Activated naive CD8-positive, alpha-beta T cell (primary cell): ENCODE results near the gene TRAPPC2.
A peak's percentile ranks its signal among the peaks of the same experiment; 100 is the strongest.
"Not testable (repeated sequence)": the region's sequence is repeated elsewhere in the genome, so short reads cannot be mapped to it uniquely, and the experiment has no call there.

Experiments used
- H3K27ac Mint-ChIP-seq: one replicate; pipeline ENCODE4 v1.8.0; 2021; ENCODE audit warnings: mixed read lengths
- H3K27me3 Mint-ChIP-seq: one replicate; pipeline ENCODE4 v1.8.0; 2021; ENCODE audit warnings: mixed read lengths
- H3K36me3 Mint-ChIP-seq: one replicate; pipeline ENCODE4 v1.8.0; 2021; ENCODE audit warnings: mixed read lengths
- H3K4me1 Mint-ChIP-seq: one replicate; pipeline ENCODE4 v1.8.0; 2021; ENCODE audit warnings: low read depth, mixed read lengths
- H3K4me3 Mint-ChIP-seq: one replicate; pipeline ENCODE4 v1.8.0; 2021; ENCODE audit warnings: mild to moderate bottlenecking, mixed read lengths
- H3K9me3 Mint-ChIP-seq: one replicate; pipeline ENCODE4 v1.8.0; 2021; ENCODE audit warnings: low read depth, mixed read lengths

The TRAPPC2 gene

DNA sequence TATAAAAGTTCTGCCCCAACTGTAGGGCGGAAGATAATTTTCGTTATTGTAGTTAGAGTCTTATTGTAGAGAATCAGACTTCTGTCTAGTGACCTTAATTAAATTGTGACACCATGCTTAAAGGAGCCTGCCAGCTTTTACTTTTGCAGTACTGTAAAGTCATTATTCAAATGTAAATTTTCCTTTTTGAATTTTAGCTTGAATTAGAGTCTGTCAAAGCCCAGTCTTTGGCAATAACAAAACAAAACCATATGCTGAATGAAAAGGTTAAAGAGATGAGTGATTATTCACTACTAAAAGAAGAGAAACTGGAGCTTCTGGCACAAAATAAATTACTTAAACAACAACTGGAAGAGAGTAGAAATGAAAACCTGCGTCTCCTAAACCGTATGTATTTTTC lies 22.0 kb upstream of the TRAPPC2 start:
- Mint-ChIP-seq H3K9me3 (no peaks in the 10 kb centered on the region), H3K27me3 (no peaks in the 10 kb centered on the region), H3K4me1 (peaks cover 19% of the 10 kb centered on the region), H3K36me3 (peaks cover 8% of the 10 kb centered on the region), H3K27ac (no peak overlapping the region), H3K4me3 (no peak overlapping the region)

DNA sequence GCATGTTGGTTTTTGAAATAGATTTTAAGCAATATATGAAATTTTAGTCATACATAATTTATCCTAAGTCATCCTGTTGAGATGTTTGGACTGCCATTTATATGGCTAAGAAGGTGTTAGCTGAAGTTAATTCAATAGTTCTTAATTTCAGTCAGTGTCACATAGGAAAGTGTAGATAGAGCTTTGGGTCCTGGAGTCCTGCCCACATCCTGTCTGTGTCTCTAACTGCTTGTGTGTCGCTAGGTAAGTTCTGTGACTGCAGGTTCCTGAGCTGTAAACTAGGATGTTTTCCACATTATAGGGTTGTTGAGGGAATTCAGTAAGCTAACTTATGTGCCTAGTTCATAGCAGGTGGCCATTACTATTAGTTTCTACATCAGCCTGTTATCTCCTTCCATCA lies 20.8 kb upstream of the TRAPPC2 start:
- Mint-ChIP-seq H3K9me3 (no peaks in the 10 kb centered on the region), H3K27ac (peak overlapping the region; percentile 22), H3K36me3 (peaks cover 5% of the 10 kb centered on the region), H3K27me3 (no peaks in the 10 kb centered on the region), H3K4me3 (no peak overlapping the region), H3K4me1 (peaks cover 20% of the 10 kb centered on the region)

DNA sequence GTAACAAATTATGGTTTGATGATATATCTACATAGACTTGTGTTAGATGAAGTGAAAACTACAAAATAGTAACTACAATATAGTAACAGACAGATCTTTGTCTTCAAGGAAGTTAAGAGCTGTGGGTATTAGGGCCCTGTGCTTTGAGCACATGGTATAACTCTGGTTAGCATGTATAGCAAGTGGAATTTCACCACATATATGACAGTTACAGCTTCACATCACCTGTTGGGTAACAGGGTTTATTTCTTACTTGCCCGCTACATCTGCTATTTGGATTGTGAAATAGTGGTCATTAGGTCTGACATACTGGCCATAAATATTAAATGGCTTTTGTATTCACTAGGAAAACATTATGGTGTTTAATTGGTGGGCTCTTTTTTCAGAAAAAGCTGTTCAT lies 20.3 kb upstream of the TRAPPC2 start:
- peak overlapping the region; percentile 22 for H3K27ac Mint-ChIP-seq
- no peaks in the 10 kb centered on the region for H3K9me3 Mint-ChIP-seq
- no peak overlapping the region for H3K4me3 Mint-ChIP-seq
- H3K36me3 Mint-ChIP-seq = peaks cover 5% of the 10 kb centered on the region
- no peaks in the 10 kb centered on the region for H3K27me3 Mint-ChIP-seq
- H3K4me1 Mint-ChIP-seq = peaks cover 25% of the 10 kb centered on the region

DNA sequence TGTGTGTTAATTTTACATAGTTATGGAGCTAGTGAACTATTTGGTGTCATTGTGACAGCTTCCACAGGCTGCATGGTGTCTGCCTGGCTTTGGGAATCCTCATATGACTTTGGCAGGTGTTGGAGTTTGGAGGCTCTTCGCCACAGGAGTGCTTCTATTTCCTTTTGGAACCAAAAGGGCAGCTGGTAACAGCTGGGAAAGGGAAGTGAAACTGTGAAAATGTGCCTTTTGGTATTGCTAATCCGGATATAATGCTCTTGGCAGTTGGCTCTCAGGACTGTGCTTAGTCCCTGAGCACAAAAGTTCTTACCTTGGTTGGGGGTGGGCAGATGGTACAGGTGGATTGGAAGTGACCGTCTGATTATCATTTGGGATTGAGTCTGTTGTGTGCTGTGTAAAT lies 18.2 kb upstream of the TRAPPC2 start:
- Mint-ChIP-seq H3K4me1 (peaks cover 25% of the 10 kb centered on the region), H3K36me3 (peaks cover 2% of the 10 kb centered on the region), H3K9me3 (no peaks in the 10 kb centered on the region), H3K27me3 (no peaks in the 10 kb centered on the region), H3K4me3 (no peak overlapping the region), H3K27ac (peak overlapping the region; percentile 61)

DNA sequence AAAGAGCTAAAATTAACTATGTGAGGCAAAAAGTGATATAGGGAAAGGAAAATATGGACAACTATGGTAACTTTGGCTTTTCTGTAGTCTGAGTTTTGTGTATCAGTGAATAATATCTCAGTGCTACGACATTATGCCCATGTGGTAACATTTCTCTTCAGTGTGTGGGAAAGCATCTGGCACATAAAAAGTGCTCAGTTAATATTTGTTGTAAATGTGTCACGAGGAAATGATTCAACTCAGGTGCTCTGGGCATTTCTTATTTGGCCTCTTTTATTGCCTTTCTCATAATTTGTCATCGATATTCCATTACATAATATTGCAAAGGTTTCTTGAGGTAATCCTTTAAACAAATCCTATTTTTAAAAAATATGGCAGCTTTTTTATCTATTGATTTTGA lies 17.7 kb upstream of the TRAPPC2 start:
- H3K36me3 Mint-ChIP-seq = peaks cover 2% of the 10 kb centered on the region
- H3K4me3 Mint-ChIP-seq = no peak overlapping the region
- no peaks in the 10 kb centered on the region for H3K27me3 Mint-ChIP-seq
- H3K4me1 Mint-ChIP-seq = peaks cover 25% of the 10 kb centered on the region
- H3K9me3 Mint-ChIP-seq = no peaks in the 10 kb centered on the region
- no peak overlapping the region for H3K27ac Mint-ChIP-seq

DNA sequence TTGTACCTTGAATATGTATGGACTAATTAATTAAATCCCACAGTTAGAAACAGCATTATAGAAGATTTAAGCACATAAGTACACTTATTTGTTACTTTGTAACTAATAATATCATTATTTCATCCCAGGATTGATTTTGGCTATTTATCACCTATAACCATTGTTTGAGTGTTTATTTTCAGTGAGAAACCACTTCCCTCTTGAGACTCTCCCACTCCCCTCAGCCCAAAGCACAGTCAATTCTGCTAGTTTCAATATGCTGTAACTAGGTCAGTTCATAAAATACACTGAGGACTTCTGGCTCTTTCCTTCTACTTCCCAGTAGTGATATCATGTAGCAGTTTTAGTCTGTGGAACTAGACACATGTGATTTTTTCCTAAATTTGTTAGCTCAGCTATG lies 16.4 kb upstream of the TRAPPC2 start:
- no peak overlapping the region for H3K4me3 Mint-ChIP-seq

DNA sequence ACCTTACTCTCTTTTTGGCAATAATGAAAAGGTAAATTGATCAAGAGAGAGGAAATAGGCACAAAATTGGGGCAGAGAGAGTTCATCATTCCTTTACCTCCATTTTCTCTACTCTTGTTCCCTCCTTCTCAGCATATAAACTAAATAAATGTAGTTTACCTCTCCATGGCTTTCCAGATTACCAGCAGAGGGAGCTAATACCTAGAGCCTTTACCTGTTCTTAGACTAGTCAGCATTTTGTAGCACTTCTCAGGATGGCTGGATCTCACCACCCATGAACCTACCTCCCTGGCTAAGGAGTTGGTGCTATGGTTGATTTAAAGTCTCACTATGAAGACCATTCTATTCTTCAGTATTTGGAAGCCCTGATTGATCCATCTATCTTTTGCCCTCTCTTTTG lies 15.8 kb upstream of the TRAPPC2 start:
- Mint-ChIP-seq H3K4me1 (peaks cover 25% of the 10 kb centered on the region), H3K27me3 (no peaks in the 10 kb centered on the region), H3K4me3 (no peak overlapping the region), H3K36me3 (no peaks in the 10 kb centered on the region), H3K9me3 (no peaks in the 10 kb centered on the region), H3K27ac (peak overlapping the region; percentile 41)

More for the DNA sequence above, 16.4 kb upstream of the TRAPPC2 start:
- Mint-ChIP-seq H3K27me3 (no peaks in the 10 kb centered on the region), H3K9me3 (no peaks in the 10 kb centered on the region), H3K4me1 (peaks cover 30% of the 10 kb centered on the region), H3K36me3 (no peaks in the 10 kb centered on the region), H3K27ac (peak overlapping the region; percentile 79)

DNA sequence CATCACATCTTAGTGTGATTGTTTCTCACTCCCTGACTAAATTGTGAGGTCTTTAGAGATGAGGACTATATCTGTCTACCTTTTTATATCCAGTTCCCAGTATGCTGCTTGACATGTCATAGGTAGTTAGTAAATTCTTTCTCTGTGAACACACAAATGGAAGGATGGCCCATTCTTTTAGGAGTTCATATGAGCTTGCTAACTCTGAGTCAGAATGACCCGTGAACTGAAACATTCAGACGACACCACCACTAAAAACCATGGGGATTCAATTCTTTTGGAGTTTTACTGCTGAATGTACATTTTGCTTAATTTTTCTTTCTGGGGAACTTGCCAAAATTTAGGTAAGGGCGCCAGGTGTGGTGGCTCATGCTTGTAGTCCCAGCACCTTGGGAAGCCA lies 14.1 kb upstream of the TRAPPC2 start:
- no peak overlapping the region for H3K4me3 Mint-ChIP-seq
- H3K9me3 Mint-ChIP-seq = no peaks in the 10 kb centered on the region
- H3K36me3 Mint-ChIP-seq = no peaks in the 10 kb centered on the region
- no peaks in the 10 kb centered on the region for H3K27me3 Mint-ChIP-seq
- peaks cover 22% of the 10 kb centered on the region for H3K4me1 Mint-ChIP-seq
- H3K27ac Mint-ChIP-seq = peak overlapping the region; percentile 78

DNA sequence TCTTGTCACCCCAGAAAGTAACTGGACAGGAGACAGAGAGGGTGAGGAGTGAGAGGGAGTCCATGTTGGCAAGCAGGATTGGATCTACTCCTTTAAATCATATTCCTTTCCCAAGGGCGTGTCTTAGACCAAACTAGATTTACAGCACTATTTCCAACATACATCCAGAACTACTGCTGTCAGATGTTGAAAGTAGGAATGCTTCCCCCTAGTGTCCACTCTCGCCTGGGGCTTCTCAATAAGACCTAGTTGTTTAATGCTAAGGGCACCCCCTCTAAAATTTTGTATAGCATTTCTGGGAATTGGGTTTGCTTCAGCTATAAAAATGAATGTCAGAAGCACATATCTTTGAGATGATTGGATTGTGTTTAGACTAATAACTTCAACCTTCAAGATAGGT lies 13.4 kb upstream of the TRAPPC2 start:
- Mint-ChIP-seq H3K36me3 (no peaks in the 10 kb centered on the region), H3K27ac (peak overlapping the region; percentile 78), H3K4me3 (no peak overlapping the region), H3K9me3 (no peaks in the 10 kb centered on the region), H3K27me3 (no peaks in the 10 kb centered on the region), H3K4me1 (peaks cover 23% of the 10 kb centered on the region)

DNA sequence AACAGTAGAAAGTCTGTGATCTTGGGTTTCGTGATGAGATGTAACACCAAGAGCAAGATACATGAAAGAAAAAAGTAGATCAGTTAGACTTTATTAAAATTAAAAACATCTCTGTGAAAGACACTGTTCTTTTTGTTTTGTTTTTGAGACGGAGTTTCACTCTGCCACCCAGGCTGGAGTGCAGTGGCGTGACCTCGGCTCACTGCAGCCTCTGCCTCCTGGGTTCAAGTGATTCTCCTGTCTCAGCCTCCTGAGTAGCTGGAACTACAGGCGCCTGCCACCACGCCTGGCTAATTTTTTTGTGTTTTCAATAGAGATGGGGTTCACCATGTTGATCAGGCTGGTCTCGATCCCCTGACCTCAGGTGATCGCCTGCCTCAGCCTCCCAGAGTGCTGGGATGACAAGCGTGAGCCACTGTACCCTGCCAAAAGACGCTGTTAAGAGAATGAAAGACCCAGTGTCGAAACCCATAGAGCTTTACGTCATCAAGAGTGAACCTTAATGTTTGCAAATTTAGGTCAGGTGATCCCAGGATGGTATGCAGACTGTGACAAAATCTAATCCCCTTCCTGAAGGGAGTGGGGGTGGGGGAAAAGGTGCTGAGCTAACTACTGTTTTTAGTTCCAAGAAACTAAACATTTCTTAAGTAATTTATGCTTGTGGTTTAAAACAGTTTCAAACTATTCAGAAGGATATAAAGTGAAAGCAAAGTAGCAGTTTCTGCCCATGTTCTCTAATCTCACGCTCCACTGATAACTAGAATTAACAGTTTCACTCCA lies 8.2 kb upstream of the TRAPPC2 start:
- Mint-ChIP-seq H3K4me1 (peaks cover 25% of the 10 kb centered on the region), H3K4me3 (peak overlapping the region; percentile 38)

DNA sequence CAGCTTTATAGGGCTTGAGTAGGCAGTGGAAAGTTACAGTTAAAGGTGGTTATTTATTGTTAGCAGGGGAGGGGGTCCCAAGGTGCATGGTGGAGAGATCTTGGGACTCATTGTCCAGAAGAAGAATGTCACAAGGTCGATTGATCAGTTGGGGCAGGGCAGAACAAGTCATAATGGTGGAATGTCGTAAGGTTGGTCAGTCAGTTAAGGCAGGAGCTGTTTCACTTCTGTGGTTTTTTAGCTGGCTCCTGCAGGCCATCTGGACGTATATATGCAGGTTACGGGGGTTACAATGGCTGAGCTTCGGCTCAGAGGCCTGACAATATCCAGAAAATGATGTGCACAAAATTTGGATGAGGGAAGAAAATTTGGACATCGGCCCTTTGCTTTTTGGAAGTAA lies 7.3 kb upstream of the TRAPPC2 start:
- Mint-ChIP-seq H3K4me3 (peak overlapping the region; percentile 44), H3K4me1 (peaks cover 29% of the 10 kb centered on the region), H3K27ac (peak overlapping the region; percentile 77), H3K27me3 (no peaks in the 10 kb centered on the region), H3K9me3 (no peaks in the 10 kb centered on the region), H3K36me3 (no peaks in the 10 kb centered on the region)

More for the DNA sequence above, 8.2 kb upstream of the TRAPPC2 start:
- H3K27me3 Mint-ChIP-seq = no peaks in the 10 kb centered on the region
- no peaks in the 10 kb centered on the region for H3K36me3 Mint-ChIP-seq
- peak overlapping the region; percentile 77 for H3K27ac Mint-ChIP-seq
- no peaks in the 10 kb centered on the region for H3K9me3 Mint-ChIP-seq

DNA sequence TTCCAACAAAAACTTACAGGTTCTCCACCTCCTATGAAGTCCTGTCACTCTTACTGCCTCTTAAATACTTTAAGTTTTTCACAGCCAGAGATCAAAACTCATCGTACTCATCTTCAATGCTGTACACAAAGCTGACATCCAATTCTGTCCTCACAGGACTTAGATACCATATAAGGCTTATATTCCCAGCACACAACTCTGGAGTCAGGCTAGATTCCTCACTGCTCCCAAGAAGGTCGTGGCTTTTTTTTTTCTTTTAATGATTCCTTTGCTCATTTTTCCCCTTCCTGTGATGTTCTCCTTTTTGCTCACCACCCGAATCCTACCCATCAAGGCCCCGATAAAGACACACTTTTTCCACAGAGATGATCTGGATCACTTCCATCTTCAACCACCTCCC lies 914 bp downstream of the TRAPPC2 start:
- Mint-ChIP-seq H3K27me3 (no peaks in the 10 kb centered on the region), H3K27ac (peak overlapping the region; percentile 87), H3K9me3 (no peaks in the 10 kb centered on the region), H3K36me3 (peaks cover 9% of the 10 kb centered on the region), H3K4me3 (peak overlapping the region; percentile 93), H3K4me1 (peaks cover 55% of the 10 kb centered on the region)

DNA sequence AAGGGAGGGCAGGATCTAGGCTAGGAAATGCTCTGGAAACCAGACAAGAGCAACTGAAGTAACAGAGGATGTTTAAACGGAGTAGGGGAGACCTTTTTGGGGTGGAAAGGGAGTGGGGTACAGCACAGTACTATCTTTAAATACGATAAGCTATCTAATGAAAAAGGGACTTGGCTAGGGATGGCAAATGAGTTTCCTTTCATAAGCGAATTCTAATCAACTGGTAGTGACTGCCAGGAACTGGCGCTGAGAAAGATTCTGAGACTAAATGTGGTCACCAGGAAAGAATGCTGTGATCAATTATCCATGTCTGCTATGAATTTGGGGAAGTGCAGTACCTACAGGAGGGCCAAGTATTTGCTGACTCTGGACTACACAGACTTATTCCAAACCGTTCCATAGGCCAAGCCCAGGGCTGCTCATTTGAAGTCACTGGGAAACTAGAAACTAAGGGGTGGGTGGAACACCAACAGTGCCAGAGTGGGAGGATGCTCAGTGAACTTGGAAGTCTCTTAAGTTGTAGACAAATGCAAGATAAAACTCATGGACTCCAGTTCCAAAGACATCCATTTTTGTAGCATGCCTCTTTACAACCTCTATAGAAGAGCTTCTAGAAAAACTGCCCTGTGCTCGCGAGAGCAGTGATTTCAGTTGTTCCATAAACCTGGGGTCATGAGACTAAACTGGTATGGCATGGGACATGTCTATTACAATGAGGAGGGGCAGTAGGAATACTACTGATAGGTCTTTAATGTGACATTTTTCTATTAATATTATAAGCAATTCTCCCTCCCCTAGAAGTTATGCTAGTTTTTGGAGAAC lies 2.0 kb downstream of the TRAPPC2 start:
- no peaks in the 10 kb centered on the region for H3K9me3 Mint-ChIP-seq
- peak overlapping the region; percentile 93 for H3K4me3 Mint-ChIP-seq
- peaks cover 11% of the 10 kb centered on the region for H3K36me3 Mint-ChIP-seq
- peaks cover 63% of the 10 kb centered on the region for H3K4me1 Mint-ChIP-seq
- H3K27me3 Mint-ChIP-seq = no peaks in the 10 kb centered on the region
- H3K27ac Mint-ChIP-seq = peak overlapping the region; percentile 87

DNA sequence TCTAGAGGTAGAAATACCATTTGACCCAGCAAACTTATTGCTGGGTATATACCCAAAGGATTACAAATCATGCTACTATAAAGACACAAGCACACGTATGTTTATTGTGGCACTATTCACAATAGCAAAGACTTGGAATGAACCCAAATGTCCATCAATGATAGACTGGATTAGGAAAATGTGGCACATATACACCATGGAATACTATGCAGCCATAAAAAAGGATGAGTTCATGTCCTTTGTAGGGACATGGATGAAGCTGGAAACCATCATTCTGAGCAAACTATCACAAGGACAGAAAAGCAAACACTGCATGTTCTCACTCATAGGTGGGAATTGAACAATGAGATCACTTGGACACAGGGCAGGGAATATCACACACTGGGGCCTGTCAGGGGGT lies 3.9 kb downstream of the TRAPPC2 start:
- not testable (repeated sequence) for H3K27me3 Mint-ChIP-seq, H3K4me3 Mint-ChIP-seq, H3K27ac Mint-ChIP-seq, H3K9me3 Mint-ChIP-seq
- Mint-ChIP-seq H3K36me3 (peaks cover 18% of the 10 kb centered on the region), H3K4me1 (peaks cover 68% of the 10 kb centered on the region)

DNA sequence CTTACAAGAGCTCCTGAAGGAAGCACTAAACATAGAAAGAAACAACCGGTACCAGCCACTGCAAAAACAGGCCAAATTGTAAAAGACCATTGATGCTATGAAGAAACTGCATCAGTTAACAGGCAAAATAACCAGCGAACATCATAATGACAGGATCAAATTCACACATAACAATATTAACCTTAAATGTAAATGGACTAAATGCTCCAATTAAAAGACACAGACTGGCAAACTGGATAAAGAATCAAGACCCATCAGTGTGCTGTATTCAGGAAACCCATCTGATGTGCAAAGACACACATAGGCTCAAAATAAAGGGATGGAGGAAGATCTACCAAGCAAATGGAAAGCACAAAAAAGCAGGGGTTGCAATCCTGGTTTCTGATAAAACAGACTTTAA lies 7.8 kb downstream of the TRAPPC2 start:
- H3K27ac Mint-ChIP-seq = peak overlapping the region; percentile 78
- peaks cover 63% of the 10 kb centered on the region for H3K4me1 Mint-ChIP-seq
- H3K27me3 Mint-ChIP-seq, H3K4me3 Mint-ChIP-seq, H3K9me3 Mint-ChIP-seq: not testable (repeated sequence)
- peaks cover 19% of the 10 kb centered on the region for H3K36me3 Mint-ChIP-seq
